Effector CD8-positive, alpha-beta T cell (primary cell): Measurements from ENCODE around the gene CUEDC1.

Source experiments
- DNase-seq: peaks from one replicate; lab custom pipeline; 2025; lab: John Stamatoyannopoulos, UW

Gene CUEDC1

DNA sequence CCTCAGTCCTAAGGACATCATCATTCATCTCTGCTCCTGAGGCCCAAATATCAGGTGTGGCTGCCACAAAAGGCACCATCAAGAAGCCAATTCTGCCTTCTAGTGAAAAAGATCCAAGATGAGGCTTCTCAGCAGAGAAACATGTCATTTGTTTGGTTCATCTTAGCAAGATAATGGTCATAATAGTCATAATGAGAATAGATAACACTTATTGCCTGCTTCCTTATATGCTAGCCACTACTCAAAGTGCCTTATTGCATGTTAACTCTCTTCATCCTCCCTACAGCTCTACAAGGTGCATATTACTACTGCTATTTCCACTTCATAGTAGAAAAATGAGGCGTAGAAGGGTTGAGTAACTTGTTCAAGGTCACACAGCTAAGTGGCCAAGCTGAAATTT is 60.4 kb downstream of the CUEDC1 start:
- DNase-seq, result no peak

GRCh38 chr17:57892820-57893595 is 62.2 kb downstream of the CUEDC1 start:
- no peak for DNase-seq

DNA sequence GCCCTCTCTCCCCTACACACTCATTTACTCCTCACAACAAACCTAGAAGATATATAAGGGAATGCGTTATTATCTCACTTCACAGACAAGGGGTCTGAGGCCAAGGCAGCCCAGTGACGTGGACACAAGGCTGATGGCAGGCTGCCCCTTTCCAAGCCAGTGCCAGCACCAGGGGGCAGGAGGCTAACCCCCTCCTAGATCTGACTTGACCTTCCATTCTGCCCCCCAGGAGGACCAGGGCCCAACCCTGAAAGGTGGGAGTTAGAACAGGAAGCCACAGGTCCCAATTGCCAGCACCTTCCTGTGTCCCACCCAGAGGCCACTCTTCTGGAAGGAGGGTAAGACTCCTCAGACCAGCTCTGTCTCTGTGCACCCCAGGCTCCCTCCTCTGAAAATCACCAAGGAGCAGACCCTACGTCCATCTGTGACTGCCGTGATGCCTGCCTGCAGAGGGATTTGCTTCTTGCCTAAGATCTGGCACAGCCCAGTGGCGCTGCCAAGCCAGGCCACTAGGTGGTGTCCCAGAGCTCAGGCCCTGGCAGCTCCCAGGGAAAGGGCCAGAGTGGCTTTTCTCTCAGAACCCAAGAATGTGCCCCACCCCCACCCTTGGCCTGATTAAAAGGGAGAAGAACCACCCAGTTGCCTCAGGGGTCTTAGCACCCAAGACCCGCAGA is 62.9 kb downstream of the CUEDC1 start:
- DNase-seq, result peak; percentile 62

DNA sequence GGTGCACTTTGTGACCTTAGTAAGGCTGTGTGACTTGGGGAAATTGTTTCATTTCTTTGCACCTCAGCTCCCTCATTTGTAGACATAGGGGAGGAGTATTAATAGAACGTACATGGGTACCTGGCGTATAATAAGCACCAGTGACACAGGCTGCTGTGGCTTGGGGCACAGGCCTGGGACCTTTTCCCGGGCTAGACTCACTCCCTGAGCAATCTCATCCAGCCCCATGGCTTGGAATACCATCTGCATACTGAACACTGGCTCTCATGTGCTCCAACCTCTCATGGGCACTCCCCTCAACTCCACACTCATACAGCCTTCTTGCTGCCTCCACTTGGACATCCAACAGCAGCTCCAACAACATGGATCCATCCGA is 64.4 kb downstream of the CUEDC1 start:
- DNase-seq, result no peak

- no peak for DNase-seq
Measured at GRCh38 chr17:57889892-57890856, 65.0 kb downstream of the CUEDC1 start.

GRCh38 chr17:57889252-57889651 is 66.0 kb downstream of the CUEDC1 start:
- no peak for DNase-seq

DNA sequence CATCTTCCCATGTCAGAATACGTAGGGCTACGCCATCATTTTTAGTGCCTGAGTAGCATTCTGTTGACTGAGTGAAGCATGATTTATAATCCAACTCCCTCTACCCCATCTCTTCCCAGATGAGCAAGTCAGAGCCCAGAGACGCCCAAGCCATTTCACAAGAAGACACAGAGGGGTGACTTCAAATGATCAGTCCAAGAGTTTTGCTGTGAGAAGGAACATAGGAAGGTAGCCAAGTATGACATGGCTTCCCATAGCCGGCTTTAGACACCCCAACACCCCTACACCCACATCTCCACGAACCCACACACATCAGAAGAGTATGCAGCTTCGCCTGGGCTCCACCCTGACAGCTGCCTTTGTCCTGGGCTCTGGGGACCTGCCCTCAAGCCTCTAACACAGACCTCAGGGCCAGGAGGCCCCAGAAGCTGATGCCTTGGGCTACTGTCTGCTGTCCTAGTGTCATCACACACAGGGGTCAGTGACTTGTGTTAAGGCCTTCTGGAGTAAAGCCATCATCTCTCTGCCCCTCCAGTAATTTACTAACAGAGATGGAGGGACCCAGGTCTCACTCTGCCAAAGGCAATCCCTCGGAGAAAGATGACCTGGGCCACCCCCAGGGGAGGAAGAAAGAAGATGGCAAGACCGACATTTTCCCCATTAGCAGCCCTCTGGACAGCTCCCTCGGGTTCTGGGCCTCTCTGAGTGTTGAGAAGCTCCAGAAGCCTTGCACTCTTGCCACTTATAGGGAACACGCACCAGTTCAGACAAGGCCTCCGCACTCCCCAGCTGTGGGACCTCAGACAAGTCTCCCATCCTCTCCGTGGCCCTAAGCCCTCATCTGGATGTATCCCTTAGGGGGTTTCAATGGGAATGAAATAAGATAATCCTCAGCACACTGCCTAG is 66.6 kb downstream of the CUEDC1 start:
- DNase-seq, result no peak

DNA sequence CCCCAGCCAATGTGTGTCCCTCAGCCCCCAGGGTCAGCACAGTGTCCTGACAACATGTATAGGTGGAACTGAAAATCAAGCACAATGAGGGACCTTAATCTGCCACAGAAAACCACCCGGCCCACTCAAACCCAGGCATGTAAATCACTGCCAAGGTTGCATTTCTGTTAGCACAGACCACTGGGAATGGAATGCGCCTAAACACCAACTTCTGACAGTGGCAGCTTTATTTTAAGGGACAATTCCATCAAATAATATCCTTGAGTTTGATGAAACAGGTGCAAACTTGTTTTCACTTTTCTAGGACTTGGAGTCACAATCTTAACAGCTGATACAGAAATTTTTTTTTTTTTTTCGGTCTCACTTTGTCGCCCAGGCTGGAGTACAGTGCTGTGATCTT is 68.1 kb downstream of the CUEDC1 start:
- DNase-seq, result no peak

- no peak for DNase-seq
Measured at GRCh38 chr17:57886020-57886419, 69.2 kb downstream of the CUEDC1 start.

DNA sequence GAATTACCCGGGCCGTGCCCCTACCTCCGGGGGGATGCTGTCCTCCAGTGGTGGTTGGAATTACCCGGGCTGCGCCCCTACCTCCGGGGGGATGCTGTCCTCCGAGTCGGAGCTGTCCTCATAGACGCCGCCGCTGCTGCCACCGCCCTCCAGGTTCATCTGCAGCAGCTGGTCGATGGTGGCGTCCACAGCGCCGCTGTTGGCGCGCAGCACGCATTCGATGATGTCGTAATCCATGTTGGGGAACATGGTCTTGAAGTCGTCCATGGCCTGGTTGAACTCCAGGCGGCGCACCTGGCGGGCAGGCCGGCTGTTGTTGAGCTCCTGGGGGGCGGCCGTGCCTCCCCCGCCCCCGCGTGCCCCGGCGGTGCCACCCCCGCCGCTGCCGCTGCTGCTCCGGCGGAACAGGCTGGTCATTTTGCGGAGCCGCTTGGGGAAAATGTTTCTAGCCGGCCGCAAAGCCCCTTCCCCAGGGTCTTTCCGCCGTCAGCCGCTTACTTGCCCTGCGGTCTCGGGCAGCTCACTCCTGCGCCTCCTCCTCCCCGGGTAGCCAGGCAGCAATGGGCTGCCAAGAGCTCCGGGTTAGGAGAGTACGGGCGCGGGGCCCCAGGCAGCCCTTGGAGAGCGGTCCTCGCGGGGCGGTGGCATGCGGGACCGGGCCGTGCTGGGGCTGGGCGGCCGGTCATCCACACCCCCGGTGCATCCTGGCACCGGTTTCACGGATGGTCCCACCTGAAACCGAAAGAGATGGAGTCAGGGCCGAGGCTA is 69.9 kb downstream of the CUEDC1 start:
- no peak for DNase-seq

GRCh38 chr17:57881783-57882351 is 73.3 kb downstream of the CUEDC1 start:
- no peak for DNase-seq

- no peak for DNase-seq
Measured at GRCh38 chr17:57881143-57881542, 74.1 kb downstream of the CUEDC1 start.

DNA sequence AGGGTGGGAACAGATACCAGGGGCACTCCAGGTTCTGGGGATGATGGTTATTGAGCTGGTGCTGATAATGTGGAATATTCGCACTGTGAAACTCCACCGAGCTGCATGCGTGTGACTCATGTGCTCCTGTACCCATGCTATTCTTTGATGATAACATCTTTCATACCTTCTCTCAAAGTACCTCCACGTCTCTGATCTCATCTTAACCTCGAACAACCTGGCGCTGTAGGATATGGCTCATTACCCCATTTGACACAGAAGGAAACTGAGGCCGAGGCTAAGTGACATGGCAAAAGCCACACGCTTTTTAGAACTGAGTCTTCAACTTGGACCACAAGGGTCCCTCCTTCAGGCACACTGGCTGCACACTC is 75.1 kb downstream of the CUEDC1 start:
- DNase-seq, result no peak

GRCh38 chr17:57879437-57880085 is 75.7 kb downstream of the CUEDC1 start:
- no peak for DNase-seq

DNA sequence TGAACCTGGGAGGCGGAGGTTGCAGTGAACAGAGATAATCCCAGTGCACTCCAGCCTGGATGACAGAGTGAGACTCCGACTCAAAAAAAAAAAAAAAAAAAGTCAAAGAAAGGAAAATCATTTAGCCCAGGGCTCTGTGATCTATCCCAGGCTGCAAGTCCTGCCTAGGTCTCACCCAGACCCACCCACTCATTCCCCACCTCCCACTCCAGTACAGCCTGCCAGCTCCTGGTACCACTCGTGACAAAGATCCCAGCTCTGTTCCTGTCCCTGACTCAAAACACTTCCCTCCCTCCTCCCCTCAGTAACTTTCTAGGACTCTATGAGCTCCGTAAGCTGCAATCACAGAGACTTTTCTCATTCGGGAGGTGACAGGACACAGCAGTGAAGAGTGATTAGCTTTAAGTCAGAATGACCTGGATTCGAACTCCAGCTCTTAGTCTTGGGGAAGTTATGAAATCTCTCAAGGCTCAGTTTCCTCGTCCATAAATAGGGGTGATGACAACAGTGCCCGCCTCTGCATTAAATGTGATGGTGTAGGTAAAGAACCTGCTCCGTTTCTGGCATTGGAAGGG is 77.3 kb downstream of the CUEDC1 start:
- no peak for DNase-seq

DNA sequence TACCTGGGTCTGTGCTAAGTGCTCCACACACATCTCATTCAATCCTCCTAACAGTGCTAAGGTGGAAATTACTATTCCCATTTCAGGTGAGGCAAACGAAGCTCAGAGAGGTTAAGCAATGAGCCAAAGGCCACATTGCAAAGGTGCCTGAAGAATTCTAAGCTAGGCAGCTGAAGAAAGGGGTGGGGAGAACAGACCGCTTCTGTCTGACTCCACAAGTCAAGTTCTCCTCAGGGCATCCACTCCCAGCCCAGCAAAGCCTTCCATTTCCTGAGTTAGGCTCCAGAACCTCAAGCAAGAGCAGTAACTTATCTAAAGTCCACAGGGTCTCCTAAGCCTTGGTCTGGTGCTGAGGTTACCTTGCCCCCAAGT is 78.4 kb downstream of the CUEDC1 start:
- no peak for DNase-seq

DNA sequence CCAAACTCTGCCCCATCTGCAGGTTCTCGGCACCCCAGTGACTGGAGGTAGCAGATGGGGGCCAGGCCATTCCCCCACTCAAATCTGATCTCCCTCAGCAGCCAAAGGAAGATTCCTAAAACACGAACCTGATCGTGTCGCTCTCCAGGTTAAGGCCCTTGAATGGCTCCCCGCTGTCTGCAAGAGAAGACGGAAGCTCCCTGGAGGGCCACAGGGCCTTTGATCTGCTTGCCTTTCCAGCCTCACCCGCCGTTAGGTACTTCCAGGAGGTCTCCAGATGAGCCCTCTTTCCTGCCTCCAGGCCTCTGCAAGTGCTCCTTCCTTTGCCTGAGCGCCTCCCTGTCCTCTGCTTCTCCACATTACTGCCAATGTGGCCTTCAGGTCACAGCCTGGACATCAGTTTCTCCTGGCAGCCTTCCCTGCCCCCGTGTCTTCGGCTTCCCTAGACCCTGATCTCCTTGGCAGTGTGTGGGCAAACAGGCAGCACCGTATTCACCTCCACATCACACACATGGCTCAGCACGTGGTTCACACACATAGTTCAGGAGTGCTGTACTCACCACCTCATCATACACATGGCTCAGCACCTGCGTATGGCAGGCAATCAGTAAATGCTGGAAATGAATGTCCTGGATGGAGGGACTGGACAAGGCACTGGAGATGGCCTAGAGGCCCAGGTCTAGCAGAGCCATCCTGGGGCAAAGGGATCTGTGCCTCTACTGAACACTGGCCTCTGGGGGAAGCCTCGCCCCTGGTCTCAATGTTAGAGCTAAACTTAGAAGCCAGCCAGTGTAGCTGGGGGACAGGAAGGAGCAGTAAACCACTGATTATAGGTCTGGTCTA is 79.0 kb downstream of the CUEDC1 start:
- DNase-seq, result no peak

DNA sequence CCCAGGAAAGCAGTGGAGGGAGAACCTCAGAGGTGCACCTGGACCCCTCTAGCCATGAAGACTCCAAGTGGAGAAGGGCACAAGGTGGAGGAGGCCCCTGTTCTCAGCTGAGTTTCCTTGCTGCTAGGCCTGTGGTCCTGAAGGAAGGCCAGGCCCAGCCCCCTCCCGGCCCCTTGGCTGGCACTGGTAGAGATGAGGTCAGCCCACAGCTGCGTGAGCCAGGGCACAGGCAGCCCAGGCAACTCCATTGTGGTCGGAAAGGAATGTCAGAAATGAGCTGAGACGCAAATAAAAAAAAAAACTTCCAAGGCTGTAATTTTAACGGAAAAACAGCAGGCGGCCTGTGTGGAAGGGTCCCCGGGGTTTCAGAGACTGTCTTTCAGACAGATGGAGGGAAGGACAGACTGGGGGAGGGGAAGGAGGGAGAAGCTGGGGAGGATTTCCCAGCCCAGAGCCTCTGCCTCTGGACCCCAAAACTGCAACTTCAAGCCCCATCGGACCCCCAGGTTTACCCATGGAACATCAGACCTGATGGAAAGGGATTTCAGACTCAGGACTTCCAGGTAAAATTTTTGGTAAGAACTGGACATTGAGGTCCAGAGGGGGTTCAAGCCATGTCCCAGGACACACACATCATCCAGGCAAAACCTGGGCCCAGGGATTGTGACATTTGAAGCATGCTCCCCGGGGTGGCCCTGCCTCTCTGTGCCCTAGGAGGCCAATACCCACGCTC is 79.8 kb downstream of the CUEDC1 start:
- DNase-seq, result no peak
